ENCODE results near the gene STEAP1B.

- TF ChIP-seq POLR2A (IDR thresholded peaks at IDR 0.05; ENCODE audit: low read depth, low read length) = no peak
- no peak for TF ChIP-seq CTCF (conservative IDR thresholded peaks at IDR 0.05; ENCODE audit: low read depth, low read length)
- no peak for TF ChIP-seq ELK1 (IDR thresholded peaks at IDR 0.05; ENCODE audit: borderline replicate concordance, low read depth, low read length)
- no peak for TF ChIP-seq CHD1 (IDR thresholded peaks at IDR 0.05; ENCODE audit: low read depth, low read length)
- TF ChIP-seq MXI1 (IDR thresholded peaks at IDR 0.05; ENCODE audit: borderline replicate concordance, low read depth, low read length) = no peak
- TF ChIP-seq SMC3 (IDR thresholded peaks at IDR 0.05; ENCODE audit: low read depth, low read length) = no peak
- no peak for TF ChIP-seq MAFK (IDR thresholded peaks at IDR 0.05; ENCODE audit: low read depth, low read length)
- TF ChIP-seq RFX5 (IDR thresholded peaks at IDR 0.05; ENCODE audit: low read depth, low read length) = no peak
Observed at GRCh38 chr7:22549051-22549450, 49.1 kb upstream of the STEAP1B start.
